Ishikawa (cell line): ENCODE results near the gene DPEP1.

ENCODE experiments used
- CREB1 ChIP-seq: IDR thresholded peaks from 2 replicates; pipeline ENCODE4 v1.6.1; 2012; ENCODE audit warnings: low read depth
- EP300 ChIP-seq: IDR thresholded peaks from 2 replicates; pipeline ENCODE4 v1.6.1; 2012; ENCODE audit warnings: borderline replicate concordance
- FOXM1 ChIP-seq: IDR thresholded peaks from 2 replicates; pipeline ENCODE4 v1.6.1; 2012; ENCODE audit warnings: low read depth, borderline replicate concordance
- MAX ChIP-seq: IDR thresholded peaks from 2 replicates; pipeline ENCODE4 v1.6.1; 2012
- NFIC ChIP-seq: IDR thresholded peaks from 2 replicates; pipeline ENCODE4 v1.6.1; 2012
- RAD21 ChIP-seq: IDR thresholded peaks from 2 replicates; pipeline ENCODE4 v1.6.1; 2012; ENCODE audit warnings: low read depth
- REST ChIP-seq: IDR thresholded peaks from 2 replicates; pipeline ENCODE4 v1.6.1; 2012; ENCODE audit warnings: low read depth, mild to moderate bottlenecking
- TAF1 ChIP-seq: IDR thresholded peaks from 2 replicates; pipeline ENCODE4 v1.6.1; 2012; ENCODE audit warnings: low read depth, mild to moderate bottlenecking
- TEAD4 ChIP-seq: IDR thresholded peaks from 2 replicates; pipeline ENCODE4 v1.6.1; 2012

GRCh38 chr16:89641458-89642119 is 28.1 kb downstream of the DPEP1 start:
- TF ChIP-seq REST (no peak), FOXM1 (no peak), MAX (no peak), TEAD4 (peak; percentile 39; the same call in 1 of the 2 replicates), EP300 (no peak), RAD21 (no peak), CREB1 (no peak), TAF1 (no peak), NFIC (no peak)
